IPS-NIHi7 (cell line): ENCODE measurements around the gene TPST1.

Source experiments
- DNase-seq: peaks from one replicate; pipeline ENCODE4 v3.0.0; 2012; ENCODE audit warnings: mixed read lengths; ENCODE audit errors: extremely low spot score

Gene TPST1

GRCh38 chr7:66238773-66239466, 33.8 kb downstream of the TPST1 start:
- DNase-seq, result no peak

- DNase-seq, result no peak
Observed at GRCh38 chr7:66239467-66239856, 34.3 kb downstream of the TPST1 start.

GRCh38 chr7:66245008-66245407, 39.9 kb downstream of the TPST1 start:
- DNase-seq, result no peak

- DNase-seq, result no peak
Observed at GRCh38 chr7:66246554-66247171, 41.5 kb downstream of the TPST1 start.

GRCh38 chr7:66247380-66248078, 42.4 kb downstream of the TPST1 start:
- no peak for DNase-seq

GRCh38 chr7:66250711-66251110, 45.6 kb downstream of the TPST1 start:
- no peak for DNase-seq

GRCh38 chr7:66255534-66256100, 50.5 kb downstream of the TPST1 start:
- DNase-seq, result no peak

GRCh38 chr7:66256281-66256680, 51.1 kb downstream of the TPST1 start:
- no peak for DNase-seq

- DNase-seq, result no peak
Observed at GRCh38 chr7:66257481-66257880, 52.3 kb downstream of the TPST1 start.

GRCh38 chr7:66258409-66258808, 53.3 kb downstream of the TPST1 start:
- no peak for DNase-seq

- no peak for DNase-seq
Observed at GRCh38 chr7:66261941-66262340, 56.8 kb downstream of the TPST1 start.

- DNase-seq, result no peak
Observed at GRCh38 chr7:66263936-66264335, 58.8 kb downstream of the TPST1 start.

GRCh38 chr7:66265566-66265965, 60.4 kb downstream of the TPST1 start:
- DNase-seq, result no peak

GRCh38 chr7:66267249-66267648, 62.1 kb downstream of the TPST1 start:
- DNase-seq, result no peak

GRCh38 chr7:66269978-66270377, 64.8 kb downstream of the TPST1 start:
- DNase-seq, result no peak

- DNase-seq, result no peak
Observed at GRCh38 chr7:66272321-66272720, 67.2 kb downstream of the TPST1 start.

GRCh38 chr7:66276363-66276762, 71.2 kb downstream of the TPST1 start:
- DNase-seq, result no peak

- no peak for DNase-seq
Observed at GRCh38 chr7:66277492-66277891, 72.4 kb downstream of the TPST1 start.

GRCh38 chr7:66279912-66280311, 74.8 kb downstream of the TPST1 start:
- DNase-seq, result no peak

- DNase-seq, result no peak
Observed at GRCh38 chr7:66281678-66282590, 76.8 kb downstream of the TPST1 start.

GRCh38 chr7:66282591-66282935, 77.4 kb downstream of the TPST1 start:
- DNase-seq, result no peak
